Erythroblast (primary cell): ENCODE data around the gene GDE1.

Experiments
- GATA1 ChIP-seq: IDR thresholded peaks from 2 replicates; pipeline ENCODE4 v1.6.1; 2011; ENCODE audit warnings: low read depth, mild to moderate bottlenecking, control low read depth, low read length, moderate library complexity
- POLR2A ChIP-seq: IDR thresholded peaks from 2 replicates; pipeline ENCODE4 v1.6.1; 2011; ENCODE audit warnings: mild to moderate bottlenecking, low read length

- TF ChIP-seq POLR2A (no peak), GATA1 (no peak)
Observed at GRCh38 chr16:19481296-19481695, 40.6 kb downstream of the GDE1 start.
